Dendritic cell treated with granulocyte-macrophage colony-stimulating factor and Interleukin-4, amounts not matched to agents 40 ng/mL and 50 ng/mL, for 4 days (primary cell): ENCODE data around the gene C1S.
"Not testable (repeated sequence)": the region's sequence is repeated elsewhere in the genome, so short reads cannot be mapped to it uniquely, and the experiment has no call there.

Experiments
- H3K27ac Mint-ChIP-seq: one replicate; pipeline ENCODE4 v1.8.0; 2022; ENCODE audit warnings: mild to moderate bottlenecking, mixed read lengths
- H3K27me3 Mint-ChIP-seq: one replicate; pipeline ENCODE4 v1.8.0; 2022; ENCODE audit warnings: mild to moderate bottlenecking, mixed read lengths
- H3K36me3 Mint-ChIP-seq: one replicate; pipeline ENCODE4 v1.8.0; 2022; ENCODE audit warnings: low read depth, mixed read lengths
- H3K4me1 Mint-ChIP-seq: one replicate; pipeline ENCODE4 v1.8.0; 2022; ENCODE audit warnings: low read depth, mixed read lengths
- H3K4me3 Mint-ChIP-seq: one replicate; pipeline ENCODE4 v1.8.0; 2022; ENCODE audit warnings: mild to moderate bottlenecking, moderate library complexity, mixed read lengths
- H3K9me3 Mint-ChIP-seq: one replicate; pipeline ENCODE4 v1.8.0; 2022; ENCODE audit warnings: mixed read lengths
- intact Hi-C: fragments of 100-400 bp; cut with micrococcal nuclease; formaldehyde crosslinking; loops from one replicate; pipeline ENCODE4 v1.15.0; 2022

Gene C1S

GRCh38 chr12:7060353-7060954 is at the start of gene C1S:
Gene C1S, plus strand, starts transcription at chr12:7060718. Its CDS starts 1,195 bp downstream, at chr12:7061913.
- Mint-ChIP-seq H3K36me3 (no peaks in the 10 kb centered on the region), H3K4me3 (no peak within 1 kb of the TSS), H3K4me1 (peaks cover 47% of the 10 kb centered on the region), H3K27ac (peak within 1 kb of the TSS; percentile 55), H3K9me3 (no peaks in the 10 kb centered on the region), H3K27me3 (peaks cover 24% of the 10 kb centered on the region)
- intact Hi-C loops: loop anchor here (5.0 kb wide), 1 partner anchor 47 kb away; the partner anchor contains the start of gene C1RL

GRCh38 chr12:7011398-7011797 is 49.1 kb upstream of the C1S start:
- intact Hi-C loops, H3K27ac Mint-ChIP-seq, H3K4me3 Mint-ChIP-seq, H3K9me3 Mint-ChIP-seq, H3K27me3 Mint-ChIP-seq: not testable (repeated sequence)
- peaks cover 64% of the 10 kb centered on the region for H3K4me1 Mint-ChIP-seq
- H3K36me3 Mint-ChIP-seq: peaks cover 38% of the 10 kb centered on the region

GRCh38 chr12:7012024-7012607 is 48.4 kb upstream of the C1S start:
- H3K36me3 Mint-ChIP-seq: peaks cover 38% of the 10 kb centered on the region
- H3K4me3 Mint-ChIP-seq: no peak overlapping the region
- no peak overlapping the region for H3K27ac Mint-ChIP-seq
- intact Hi-C loops: no loop called here
- no peaks in the 10 kb centered on the region for H3K27me3 Mint-ChIP-seq
- no peaks in the 10 kb centered on the region for H3K9me3 Mint-ChIP-seq
- H3K4me1 Mint-ChIP-seq: peaks cover 69% of the 10 kb centered on the region

GRCh38 chr12:7013101-7013500 is 47.4 kb upstream of the C1S start:
- Mint-ChIP-seq H3K9me3 (no peaks in the 10 kb centered on the region), H3K27me3 (no peaks in the 10 kb centered on the region), H3K4me3 (no peak overlapping the region), H3K36me3 (peaks cover 44% of the 10 kb centered on the region), H3K4me1 (peaks cover 67% of the 10 kb centered on the region), H3K27ac (no peak overlapping the region)
- intact Hi-C loops: no loop called here

- intact Hi-C loops: no loop called here
- H3K36me3 Mint-ChIP-seq: peaks cover 44% of the 10 kb centered on the region
- no peak overlapping the region for H3K4me3 Mint-ChIP-seq
- H3K4me1 Mint-ChIP-seq: peaks cover 44% of the 10 kb centered on the region
- H3K9me3 Mint-ChIP-seq: no peaks in the 10 kb centered on the region
- H3K27ac Mint-ChIP-seq: no peak overlapping the region
- H3K27me3 Mint-ChIP-seq: no peaks in the 10 kb centered on the region
Observed at GRCh38 chr12:7015555-7016370, 44.8 kb upstream of the C1S start.

GRCh38 chr12:7016958-7017571 is 43.5 kb upstream of the C1S start:
- peak overlapping the region; percentile 80 for H3K27ac Mint-ChIP-seq
- H3K36me3 Mint-ChIP-seq: peaks cover 44% of the 10 kb centered on the region
- peaks cover 51% of the 10 kb centered on the region for H3K4me1 Mint-ChIP-seq
- H3K4me3 Mint-ChIP-seq: peak overlapping the region; percentile 99
- H3K27me3 Mint-ChIP-seq: no peaks in the 10 kb centered on the region
- intact Hi-C loops: no loop called here
- H3K9me3 Mint-ChIP-seq: no peaks in the 10 kb centered on the region

GRCh38 chr12:7017870-7018349 is 42.6 kb upstream of the C1S start:
- peaks cover 50% of the 10 kb centered on the region for H3K4me1 Mint-ChIP-seq
- peak overlapping the region; percentile 80 for H3K27ac Mint-ChIP-seq
- intact Hi-C loops: loop anchor here (1.0 to 2.0 kb wide), 3 partner anchors 13 to 53 kb away; partner anchors contain the start of genes EMG1 and PHB2
- no peaks in the 10 kb centered on the region for H3K9me3 Mint-ChIP-seq
- peaks cover 38% of the 10 kb centered on the region for H3K36me3 Mint-ChIP-seq
- no peaks in the 10 kb centered on the region for H3K27me3 Mint-ChIP-seq
- peak overlapping the region; percentile 99 for H3K4me3 Mint-ChIP-seq

- intact Hi-C loops: loop anchor here (1.0 to 2.0 kb wide), 3 partner anchors 14 to 53 kb away; partner anchors contain the start of genes EMG1 and PHB2
- no peaks in the 10 kb centered on the region for H3K27me3 Mint-ChIP-seq
- H3K36me3 Mint-ChIP-seq: peaks cover 32% of the 10 kb centered on the region
- peak within 1 kb of the TSS; percentile 99 for H3K4me3 Mint-ChIP-seq
- no peaks in the 10 kb centered on the region for H3K9me3 Mint-ChIP-seq
- peak within 1 kb of the TSS; percentile 80 for H3K27ac Mint-ChIP-seq
- H3K4me1 Mint-ChIP-seq: peaks cover 49% of the 10 kb centered on the region
Observed at GRCh38 chr12:7018350-7019042, 42.0 kb upstream of the C1S start, which contains the start of gene LPCAT3. Gene LPCAT3, minus strand, starts transcription at chr12:7018476. Its CDS starts 52 bp downstream, at chr12:7018424.

GRCh38 chr12:7019043-7019569 is 41.4 kb upstream of the C1S start:
- Mint-ChIP-seq H3K27ac (peak overlapping the region; percentile 80), H3K4me3 (peak overlapping the region; percentile 99), H3K4me1 (peaks cover 49% of the 10 kb centered on the region), H3K27me3 (no peaks in the 10 kb centered on the region), H3K36me3 (peaks cover 26% of the 10 kb centered on the region), H3K9me3 (no peaks in the 10 kb centered on the region)
- intact Hi-C loops: loop anchor here (2.0 kb wide), 1 partner anchor 14 kb away; no protein-coding TSS in a partner anchor

- Mint-ChIP-seq H3K4me1 (peaks cover 31% of the 10 kb centered on the region), H3K27ac (peak overlapping the region; percentile 32), H3K36me3 (peaks cover 14% of the 10 kb centered on the region), H3K27me3 (peaks cover under 1% of the 10 kb centered on the region), H3K9me3 (no peaks in the 10 kb centered on the region), H3K4me3 (no peak overlapping the region)
- intact Hi-C loops: no loop called here
Observed at GRCh38 chr12:7021956-7022355, 38.6 kb upstream of the C1S start.

GRCh38 chr12:7023114-7023513 is 37.4 kb upstream of the C1S start:
- intact Hi-C loops: no loop called here
- no peak overlapping the region for H3K27ac Mint-ChIP-seq
- no peak overlapping the region for H3K4me3 Mint-ChIP-seq
- H3K9me3 Mint-ChIP-seq: no peaks in the 10 kb centered on the region
- H3K36me3 Mint-ChIP-seq: peaks cover 7% of the 10 kb centered on the region
- peaks cover 22% of the 10 kb centered on the region for H3K4me1 Mint-ChIP-seq
- H3K27me3 Mint-ChIP-seq: peaks cover 1% of the 10 kb centered on the region

GRCh38 chr12:7026854-7027253 is 33.7 kb upstream of the C1S start:
- Mint-ChIP-seq H3K4me1 (peaks cover 17% of the 10 kb centered on the region), H3K4me3 (no peak overlapping the region), H3K9me3 (no peaks in the 10 kb centered on the region), H3K27ac (no peak overlapping the region), H3K36me3 (no peaks in the 10 kb centered on the region), H3K27me3 (peaks cover 1% of the 10 kb centered on the region)
- intact Hi-C loops: no loop called here

GRCh38 chr12:7031306-7031705 is 29.2 kb upstream of the C1S start:
- intact Hi-C loops: no loop called here
- no peaks in the 10 kb centered on the region for H3K36me3 Mint-ChIP-seq

More at GRCh38 chr12:7031306-7031705, 29.2 kb upstream of the C1S start:
- Mint-ChIP-seq H3K4me3 (no peak overlapping the region), H3K27ac (no peak overlapping the region), H3K9me3 (no peaks in the 10 kb centered on the region), H3K27me3 (peaks cover 5% of the 10 kb centered on the region), H3K4me1 (no peaks in the 10 kb centered on the region)
